ENCODE measurements around the gene AFG1L.

- TF ChIP-seq POLR2A (IDR thresholded peaks at IDR 0.05; ENCODE audit: low read depth, low read length) (no peak), TAF1 (IDR thresholded peaks at IDR 0.05; ENCODE audit: low read depth, low read length) (no peak)
These were observed 40.1 kb upstream of the AFG1L start for GRCh38 chr6:108254433-108255410.

Data from GM12891 (cell line).